Neural cell (in vitro differentiated cells): Measurements from ENCODE around the gene SUSD4. TPM values are rescaled to one million over a fixed set of nuclear protein-coding genes. Genes with fewer than 3 reads are reported as not detected.

Source experiments
- H2AFZ ChIP-seq: fragments of 200-600, 300-800 bp; sonication (generic), shearing (Covaris generic); 2 replicates; pipeline ENCODE4 v1.6.0; 2014; ENCODE audit warnings: low read depth, mild to moderate bottlenecking, antibody characterized with exemption, low read length, moderate library complexity
- H3F3A ChIP-seq: fragments of 200-600 bp; shearing (Covaris generic); 2 replicates; pipeline ENCODE4 v1.6.1; 2016; ENCODE audit warnings: mild to moderate bottlenecking, moderate library complexity, mixed read lengths, antibody characterized with exemption, low read length; ENCODE audit not compliant: insufficient read depth, poor library complexity, severe bottlenecking
- H3K27ac ChIP-seq: fragments of 200-600, 300-800 bp; sonication (generic), shearing (Covaris generic); 2 replicates; pipeline ENCODE4 v1.5.1; 2014; ENCODE audit warnings: mild to moderate bottlenecking, low read length, moderate library complexity
- H3K27me3 ChIP-seq: fragments of 300-800, 200-600 bp; sonication (generic), shearing (Covaris generic); 2 replicates; pipeline ENCODE4 v1.6.0; 2014; ENCODE audit warnings: mild to moderate bottlenecking, low read depth, low read length, moderate library complexity; ENCODE audit not compliant: insufficient read depth
- H3K36me3 ChIP-seq: fragments of 300-800, 200-600 bp; sonication (generic), shearing (Covaris generic); 2 replicates; pipeline ENCODE4 v1.5.1; 2014; ENCODE audit warnings: mild to moderate bottlenecking, antibody characterized with exemption, low read length, moderate library complexity; ENCODE audit not compliant: insufficient read depth
- H3K4me2 ChIP-seq: fragments of 300-800, 200-600 bp; sonication (generic), shearing (Covaris generic); 2 replicates; pipeline ENCODE4 v1.6.0; 2014; ENCODE audit warnings: mild to moderate bottlenecking, low read length
- H3K4me3 ChIP-seq: fragments of 300-800, 200-600 bp; sonication (generic), shearing (Covaris generic); 2 replicates; pipeline ENCODE4 v1.5.1; 2014; ENCODE audit warnings: mild to moderate bottlenecking, low read length, moderate library complexity
- H3K79me2 ChIP-seq: fragments of 200-600 bp; shearing (Covaris generic); replicated peaks from 2 replicates; pipeline ENCODE4 v1.6.0; 2014; ENCODE audit warnings: mild to moderate bottlenecking, low read length, moderate library complexity; ENCODE audit not compliant: insufficient read depth
- H3K9ac ChIP-seq: fragments of 300-800, 200-600 bp; sonication (generic), shearing (Covaris generic); 2 replicates; pipeline ENCODE4 v1.6.1; 2016; ENCODE audit warnings: mild to moderate bottlenecking, low read length, mixed read lengths
- H3K9me2 ChIP-seq: fragments of 200-600 bp; shearing (Covaris generic); 2 replicates; pipeline ENCODE4 v1.6.1; 2016; ENCODE audit warnings: mild to moderate bottlenecking, low read length, mixed read lengths; ENCODE audit not compliant: insufficient read depth
- H3K9me3 ChIP-seq: fragments of 200-600, 300-800 bp; sonication (generic), shearing (Covaris generic); 2 replicates; pipeline ENCODE4 v1.6.1; 2016; ENCODE audit warnings: mild to moderate bottlenecking, mixed run types, low read length, moderate library complexity, mixed read lengths
- H4K20me1 ChIP-seq: fragments of 200-600 bp; shearing (Covaris generic); 2 replicates; pipeline ENCODE4 v1.6.1; 2016; ENCODE audit warnings: mild to moderate bottlenecking, mixed run types; ENCODE audit not compliant: insufficient read depth
- CTCF ChIP-seq: fragments of 450-650 bp; IDR thresholded peaks from 2 replicates; pipeline ENCODE4 v1.5.1; 2014; ENCODE audit warnings: antibody characterized with exemption, mild to moderate bottlenecking, moderate library complexity; ENCODE audit not compliant: poor library complexity, severe bottlenecking
- EP300 ChIP-seq: fragments of 450-650 bp; conservative IDR thresholded peaks from 2 replicates; pipeline ENCODE4 v1.6.1; 2014; ENCODE audit warnings: antibody characterized with exemption, mild to moderate bottlenecking, moderate library complexity; ENCODE audit not compliant: poor library complexity, severe bottlenecking
- EZH2 ChIP-seq: fragments of 200-600, 300-800 bp; shearing (Covaris generic), sonication (generic); IDR thresholded peaks from 2 replicates; pipeline ENCODE4 v1.6.1; 2014; ENCODE audit warnings: antibody characterized with exemption, low read length, borderline replicate concordance, mild to moderate bottlenecking; ENCODE audit not compliant: insufficient read depth, poor library complexity, severe bottlenecking
- MXI1 ChIP-seq: fragments of 450-650 bp; conservative IDR thresholded peaks from 2 replicates; pipeline ENCODE4 v1.6.1; 2014; ENCODE audit warnings: antibody characterized with exemption, mild to moderate bottlenecking; ENCODE audit not compliant: poor library complexity, severe bottlenecking
- POLR2AphosphoS5 ChIP-seq: IDR thresholded peaks from 2 replicates; pipeline ENCODE4 v1.6.1; 2012
- RAD21 ChIP-seq: fragments of 450-650 bp; conservative IDR thresholded peaks from 2 replicates; pipeline ENCODE4 v1.6.1; 2014; ENCODE audit warnings: antibody characterized with exemption, mild to moderate bottlenecking, moderate library complexity
- REST ChIP-seq: IDR thresholded peaks from 2 replicates; pipeline ENCODE4 v1.6.1; 2012; ENCODE audit warnings: borderline replicate concordance
- SMC3 ChIP-seq: fragments of 450-650 bp; conservative IDR thresholded peaks from 2 replicates; pipeline ENCODE4 v1.6.1; 2014; ENCODE audit warnings: antibody characterized with exemption, mild to moderate bottlenecking, moderate library complexity; ENCODE audit not compliant: poor library complexity
- TAF1 ChIP-seq: IDR thresholded peaks from 2 replicates; pipeline ENCODE4 v1.6.1; 2012; ENCODE audit warnings: low read depth
- polyA plus RNA-seq: library from polyadenylated mRNA; depleted of rRNA; stranded (reverse); fragments of >200 nt; gene quantifications from 2 replicates; pipeline ENCODE4 v1.2.3, GENCODE V29; 2014

The SUSD4 gene
- polyA plus RNA-seq, 1 donor from 2014 or later: 31.5 TPM

- H2AFZ ChIP-seq: no peak overlapping the region
- no peaks in the 10 kb centered on the region for H3K9me2 ChIP-seq
- no peaks in the 10 kb centered on the region for H3F3A ChIP-seq
- H4K20me1 ChIP-seq: no peaks in the 10 kb centered on the region
- no peaks in the 10 kb centered on the region for H3K9me3 ChIP-seq
- no peak overlapping the region for H3K9ac ChIP-seq
- H3K27me3 ChIP-seq: no peaks in the 10 kb centered on the region
- TF ChIP-seq SMC3 (no peak), EZH2 (no peak), REST (no peak)
- H3K27ac ChIP-seq: no peak overlapping the region
- no peak overlapping the region for H3K4me3 ChIP-seq
- H3K4me2 ChIP-seq: no peak overlapping the region
- H3K36me3 ChIP-seq: no peaks in the 10 kb centered on the region
- no peaks in the 10 kb centered on the region for H3K79me2 ChIP-seq
Observed at GRCh38 chr1:223209293-223209898, 154.6 kb downstream of the SUSD4 start.

- Histone ChIP-seq H3K79me2 (no peaks in the 10 kb centered on the region), H2AFZ (no peak overlapping the region), H3K27me3 (no peaks in the 10 kb centered on the region), H3K4me2 (no peak overlapping the region), H3K9me3 (no peaks in the 10 kb centered on the region), H3K36me3 (no peaks in the 10 kb centered on the region), H4K20me1 (no peaks in the 10 kb centered on the region), H3K27ac (no peak overlapping the region), H3F3A (no peaks in the 10 kb centered on the region), H3K9ac (no peak overlapping the region), H3K4me3 (no peak overlapping the region), H3K9me2 (no peaks in the 10 kb centered on the region)
- TF ChIP-seq REST: no peak
- TF ChIP-seq CTCF: no peak
- TF ChIP-seq EZH2: no peak
- no peak for TF ChIP-seq RAD21
- TF ChIP-seq EP300: no peak
- no peak for TF ChIP-seq MXI1
- no peak for TF ChIP-seq POLR2AphosphoS5
- no peak for TF ChIP-seq TAF1
Observed at GRCh38 chr1:223208164-223209076, 155.6 kb downstream of the SUSD4 start.
